Caki2 (cell line): ENCODE results near the gene ZNF506. TPM values are rescaled to one million over a fixed set of nuclear protein-coding genes. Genes with fewer than 3 reads are reported as not detected.
"Not testable (repeated sequence)": the region's sequence is repeated elsewhere in the genome, so short reads cannot be mapped to it uniquely, and the experiment has no call there.

Experiments used
- DNase-seq: peaks from one replicate; pipeline ENCODE4 v3.0.0-alpha.2; 2015; ENCODE audit warnings: low read depth
- in situ Hi-C: cut with HindIII; loops from 2 replicates; pipeline ENCODE4 v1.10.0; 2016; ENCODE audit warnings: low sequenced_read_pairs, low pct_unique_long_range_greater_than_20kb, mixed read lengths
- total RNA-seq: library from RNA; depleted of rRNA; stranded (reverse); fragments of >200 nt; shearing (Covaris generic); gene quantifications from 2 replicates; pipeline ENCODE4 v1.2.3, GENCODE V29; 2014; ENCODE audit warnings: low replicate concordance; rRNA removed

Gene ZNF506
- total RNA-seq, 1 experiment from 2014 or later: 28.9 TPM

GRCh38 chr19:19749117-19749907, 72.2 kb downstream of the ZNF506 start:
- no peak for DNase-seq
- in situ Hi-C loops: no loop called here

GRCh38 chr19:19748249-19748938, 73.2 kb downstream of the ZNF506 start:
- in situ Hi-C loops: no loop called here

GRCh38 chr19:19747357-19748220, 74.0 kb downstream of the ZNF506 start:
- no peak for DNase-seq
- in situ Hi-C loops: no loop called here

More at GRCh38 chr19:19748249-19748938, 73.2 kb downstream of the ZNF506 start:
- no peak for DNase-seq

- in situ Hi-C loops: no loop called here
Measured at GRCh38 chr19:19746286-19747213, 75.0 kb downstream of the ZNF506 start.

GRCh38 chr19:19745496-19746285, 75.9 kb downstream of the ZNF506 start:
- in situ Hi-C loops: no loop called here
- no peak for DNase-seq

More at GRCh38 chr19:19746286-19747213, 75.0 kb downstream of the ZNF506 start:
- no peak for DNase-seq

- in situ Hi-C loops: no loop called here
- DNase-seq: no peak
Measured at GRCh38 chr19:19744641-19745040, 76.9 kb downstream of the ZNF506 start.

- in situ Hi-C loops, DNase-seq: not testable (repeated sequence)
Measured at GRCh38 chr19:19743921-19744320, 77.6 kb downstream of the ZNF506 start.

GRCh38 chr19:19743176-19743575, 78.4 kb downstream of the ZNF506 start:
- no peak for DNase-seq
- in situ Hi-C loops: no loop called here

GRCh38 chr19:19742773-19743172, 78.8 kb downstream of the ZNF506 start:
- in situ Hi-C loops: no loop called here
- DNase-seq: no peak

Other genes starting within 250 kb of the ZNF506 start
- gene PBX4, start 203.1 kb downstream of the ZNF506 start, total RNA-seq: 1.9 and 2.6 TPM in 2 replicates
- 5.9 and 7.6 TPM in 2 replicates for gene LPAR2, start 193.5 kb downstream of the ZNF506 start, total RNA-seq
- gene GMIP, start 178.1 kb downstream of the ZNF506 start, total RNA-seq: 6.6 and 12.5 TPM in 2 replicates
- 24.3 and 71.6 TPM in 2 replicates for gene ATP13A1, start 158.1 kb downstream of the ZNF506 start, total RNA-seq
- 2.3 and 5.3 TPM in 2 replicates for gene ZNF101, start 152.9 kb downstream of the ZNF506 start, total RNA-seq
- gene ZNF14, start 88.6 kb downstream of the ZNF506 start, total RNA-seq: 3.3 and 5.5 TPM in 2 replicates
- gene ZNF253, start 44.1 kb upstream of the ZNF506 start, total RNA-seq: 0.75 and 3.5 TPM in 2 replicates
- 4.5 and 9.0 TPM in 2 replicates for gene ZNF93, start 79.2 kb upstream of the ZNF506 start, total RNA-seq
- 0.98 TPM in 1 of 2 replicates, not detected in the other for gene ZNF682, start 217.8 kb upstream of the ZNF506 start, total RNA-seq